GM23338 (cell line): ENCODE data around the gene IPO7. TPM values are rescaled to one million over a fixed set of nuclear protein-coding genes. Genes with fewer than 3 reads are reported as not detected.

Source experiments
- ATAC-seq: fragments of 200-7000 bp; cut with Tn5 transposase; 3 replicates; pipeline ENCODE4 v1.9.1; 2020
- DNase-seq: peaks from one replicate; pipeline ENCODE4 v3.0.0-alpha.2; 2015; ENCODE audit warnings: low spot score
- H2AFZ ChIP-seq: fragments of 200-600 bp; sonication (generic); 2 replicates; pipeline ENCODE4 v1.8.0; 2016; ENCODE audit warnings: antibody characterized with exemption, mild to moderate bottlenecking, moderate library complexity
- H3F3A ChIP-seq: fragments of 200-600 bp; sonication (generic); replicated peaks from 2 replicates; pipeline ENCODE4 v1.8.0; 2017; ENCODE audit warnings: antibody characterized with exemption, mixed run types, low read depth
- H3K27ac ChIP-seq: fragments of 200-600 bp; sonication (generic); 2 replicates; pipeline ENCODE4 v1.6.1; 2016; ENCODE audit warnings: low read depth
- H3K27me3 ChIP-seq: fragments of 200-600 bp; sonication (generic); 2 replicates; pipeline ENCODE4 v1.8.0; 2016; ENCODE audit warnings: mild to moderate bottlenecking, mixed run types, moderate library complexity; ENCODE audit not compliant: insufficient read depth
- H3K36me3 ChIP-seq: fragments of 200-600 bp; sonication (generic); 2 replicates; pipeline ENCODE4 v1.8.0; 2016; ENCODE audit warnings: mild to moderate bottlenecking; ENCODE audit not compliant: insufficient read depth
- H3K4me1 ChIP-seq: fragments of 200-600 bp; sonication (generic); 2 replicates; pipeline ENCODE4 v1.8.0; 2016; ENCODE audit warnings: mild to moderate bottlenecking, moderate library complexity; ENCODE audit not compliant: insufficient read depth
- H3K4me2 ChIP-seq: fragments of 200-600 bp; sonication (generic); 2 replicates; pipeline ENCODE4 v1.7.1; 2017; ENCODE audit warnings: mixed run types
- H3K4me3 ChIP-seq: fragments of 200-600 bp; sonication (generic); 2 replicates; pipeline ENCODE4 v1.6.1; 2016; ENCODE audit warnings: mixed run types
- H3K79me2 ChIP-seq: fragments of 200-600 bp; sonication (generic); replicated peaks from 2 replicates; pipeline ENCODE4 v1.8.0; 2017; ENCODE audit warnings: mild to moderate bottlenecking; ENCODE audit not compliant: insufficient read depth
- H3K9me2 ChIP-seq: fragments of 200-600 bp; sonication (generic); 2 replicates; pipeline ENCODE4 v1.8.0; 2017; ENCODE audit not compliant: insufficient read depth
- H4K20me1 ChIP-seq: fragments of 200-600 bp; sonication (generic); replicated peaks from 2 replicates; pipeline ENCODE4 v1.8.0; 2017; ENCODE audit warnings: mild to moderate bottlenecking; ENCODE audit not compliant: insufficient read depth
- H3K27ac Mint-ChIP-seq: 2 replicates; pipeline ENCODE4 v1.8.0; 2020; ENCODE audit warnings: inconsistent platforms, mild to moderate bottlenecking, moderate library complexity, mixed read lengths
- H3K27me3 Mint-ChIP-seq: 3 replicates; pipeline ENCODE4 v1.8.0; 2022; ENCODE audit warnings: low read depth, mild to moderate bottlenecking, moderate library complexity, mixed read lengths, inconsistent platforms; ENCODE audit not compliant: insufficient read depth, poor library complexity
- H3K36me3 Mint-ChIP-seq: 3 replicates; pipeline ENCODE4 v1.8.0; 2021; ENCODE audit warnings: low read depth, mild to moderate bottlenecking, inconsistent platforms, moderate library complexity, mixed read lengths
- H3K4me1 Mint-ChIP-seq: 3 replicates; pipeline ENCODE4 v1.8.0; 2020; ENCODE audit warnings: mild to moderate bottlenecking, inconsistent platforms, mixed read lengths
- H3K4me3 Mint-ChIP-seq: 3 replicates; pipeline ENCODE4 v1.8.0; 2021; ENCODE audit warnings: moderate library complexity, mild to moderate bottlenecking, inconsistent platforms, mixed read lengths
- H3K9me3 Mint-ChIP-seq: 3 replicates; pipeline ENCODE4 v1.8.0; 2020; ENCODE audit warnings: moderate library complexity, mild to moderate bottlenecking, inconsistent platforms, mixed read lengths
- EZH2 ChIP-seq: fragments of 200-600 bp; sonication (generic); IDR thresholded peaks from one replicate; pipeline ENCODE4 v1.8.0; 2017; ENCODE audit warnings: antibody characterized with exemption, mild to moderate bottlenecking, low read depth; ENCODE audit not compliant: unreplicated experiment
- NANOG ChIP-seq: IDR thresholded peaks from 2 replicates; pipeline ENCODE4 v1.6.1; 2016; ENCODE audit warnings: antibody characterized with exemption, borderline replicate concordance
- POLR2AphosphoS5 ChIP-seq: IDR thresholded peaks from 2 replicates; pipeline ENCODE4 v1.6.1; 2016; ENCODE audit warnings: antibody characterized with exemption, low read depth
- STAT1 ChIP-seq: IDR thresholded peaks from one replicate; pipeline ENCODE4 v1.6.1; 2016; ENCODE audit warnings: antibody characterized with exemption; ENCODE audit not compliant: unreplicated experiment
- ZNF114 ChIP-seq: fragments of 250-450 bp; sonication (Bioruptor Pico); IDR thresholded peaks from 2 replicates; pipeline ENCODE4 v1.5.0; 2020; ENCODE audit warnings: mild to moderate bottlenecking, moderate library complexity
- ZNF462 ChIP-seq: fragments of 250-450 bp; sonication (Bioruptor Pico); IDR thresholded peaks from 2 replicates; pipeline ENCODE4 v1.5.0; 2020; ENCODE audit warnings: mild to moderate bottlenecking, moderate library complexity
- polyA plus RNA-seq: library from polyadenylated mRNA; unstranded; fragments of >200 nt; fragmentation: Nextera tagmentation; extraction: Ambion mirVana; gene quantifications from 2 replicates; pipeline ENCODE4 v1.2.1, GENCODE V29; 2016
- total RNA-seq: library from RNA; depleted of rRNA; stranded (reverse); fragments of >200 nt; shearing (Covaris generic); gene quantifications from 2 replicates; pipeline ENCODE4 v1.2.3, GENCODE V29; 2014
- TF ChIP-seq, protein P1 (sequence below): IDR thresholded peaks from 2 replicates; pipeline ENCODE4 v1.6.1; 2016; ENCODE audit warnings: antibody characterized with exemption

The IPO7 gene
- total and polyA plus RNA-seq, 2 experiments from 2014 or later: 56.1 to 271 TPM

GRCh38 chr11:9380773-9381172 lies 3.7 kb upstream of the IPO7 start (continued):
- TF ChIP-seq STAT1: no peak
- no peak for TF ChIP-seq ZNF462 (CRISPR knock-in tag)
- TF ChIP-seq EZH2: no peak
- TF ChIP-seq POLR2AphosphoS5: no peak
- no peak for TF ChIP-seq NANOG
- TF ChIP-seq ZNF114 (CRISPR knock-in tag): no peak

- Histone ChIP-seq H2AFZ (no peak overlapping the region), H3K27me3 (no peaks in the 10 kb centered on the region), H4K20me1 (peaks cover 44% of the 10 kb centered on the region), H3K36me3 (peaks cover 10% of the 10 kb centered on the region; the same call in 1 of the 2 replicates), H3K4me2 (peak overlapping the region; percentile 76), H3K27ac (peak overlapping the region; percentile 95), H3K4me1 (peaks cover 15% of the 10 kb centered on the region), H3K4me3 (peak overlapping the region; percentile 95), H3K9me2 (no peaks in the 10 kb centered on the region), H3F3A (0 out of 2 replicates have a peak, but pooled peaks cover 4% of the 10 kb centered on the region), H3K79me2 (peaks cover 60% of the 10 kb centered on the region)
- peak overlapping the region; percentile 97 for H3K4me3 Mint-ChIP-seq
- DNase-seq (no peak), ATAC-seq (peak; percentile 55)
- H3K27ac Mint-ChIP-seq: peak overlapping the region; percentile 98
- H3K4me1 Mint-ChIP-seq: peaks cover 25% of the 10 kb centered on the region
- H3K9me3 Mint-ChIP-seq: no peaks in the 10 kb centered on the region
- H3K27me3 Mint-ChIP-seq: peaks cover 12% of the 10 kb centered on the region
- peaks cover 30% of the 10 kb centered on the region for H3K36me3 Mint-ChIP-seq
- no peak for TF ChIP-seq ZNF462 (CRISPR knock-in tag)
- TF ChIP-seq ZNF114 (CRISPR knock-in tag): no peak
- TF ChIP-seq, protein P1, sequence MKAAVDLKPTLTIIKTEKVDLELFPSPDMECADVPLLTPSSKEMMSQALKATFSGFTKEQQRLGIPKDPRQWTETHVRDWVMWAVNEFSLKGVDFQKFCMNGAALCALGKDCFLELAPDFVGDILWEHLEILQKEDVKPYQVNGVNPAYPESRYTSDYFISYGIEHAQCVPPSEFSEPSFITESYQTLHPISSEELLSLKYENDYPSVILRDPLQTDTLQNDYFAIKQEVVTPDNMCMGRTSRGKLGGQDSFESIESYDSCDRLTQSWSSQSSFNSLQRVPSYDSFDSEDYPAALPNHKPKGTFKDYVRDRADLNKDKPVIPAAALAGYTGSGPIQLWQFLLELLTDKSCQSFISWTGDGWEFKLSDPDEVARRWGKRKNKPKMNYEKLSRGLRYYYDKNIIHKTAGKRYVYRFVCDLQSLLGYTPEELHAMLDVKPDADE: no peak
These were observed 961 bp downstream of the IPO7 start for GRCh38 chr11:9385327-9385899.
